IPS DF 19.7 (cell line): ENCODE results near the gene PACS2.
"Not testable (repeated sequence)": the region's sequence is repeated elsewhere in the genome, so short reads cannot be mapped to it uniquely, and the experiment has no call there.

ENCODE experiments used
- DNase-seq: peaks from one replicate; pipeline ENCODE4 v3.0.0-alpha.2; 2013; ENCODE audit warnings: low read depth, low spot score

The PACS2 gene

GRCh38 chr14:105330491-105330895 lies 15.9 kb downstream of the PACS2 start:
- no peak for DNase-seq

- DNase-seq: no peak
Observed at GRCh38 chr14:105331575-105332349, 17.2 kb downstream of the PACS2 start.

GRCh38 chr14:105332350-105332874 lies 17.9 kb downstream of the PACS2 start:
- DNase-seq: no peak

GRCh38 chr14:105333020-105333490 lies 18.5 kb downstream of the PACS2 start:
- no peak for DNase-seq

GRCh38 chr14:105333613-105334364 lies 19.2 kb downstream of the PACS2 start:
- no peak for DNase-seq

GRCh38 chr14:105334383-105335230 lies 20.1 kb downstream of the PACS2 start:
- DNase-seq: no peak

- DNase-seq: not testable (repeated sequence)
Observed at GRCh38 chr14:105335231-105335542, 20.6 kb downstream of the PACS2 start.

GRCh38 chr14:105335735-105336476 lies 21.4 kb downstream of the PACS2 start:
- DNase-seq: no peak

- DNase-seq: no peak
Observed at GRCh38 chr14:105336477-105337287, 22.1 kb downstream of the PACS2 start.

- no peak for DNase-seq
Observed at GRCh38 chr14:105337433-105337832, 22.9 kb downstream of the PACS2 start.

- DNase-seq: no peak
Observed at GRCh38 chr14:105337966-105338741, 23.6 kb downstream of the PACS2 start.

GRCh38 chr14:105340821-105341733 lies 26.5 kb downstream of the PACS2 start:
- DNase-seq: no peak

GRCh38 chr14:105343194-105343593 lies 28.6 kb downstream of the PACS2 start:
- DNase-seq: no peak

- DNase-seq: no peak
Observed at GRCh38 chr14:105346200-105346533, 31.6 kb downstream of the PACS2 start.

- no peak for DNase-seq
Observed at GRCh38 chr14:105346876-105347586, 32.5 kb downstream of the PACS2 start.

GRCh38 chr14:105347587-105347968 lies 33.0 kb downstream of the PACS2 start:
- no peak for DNase-seq

GRCh38 chr14:105348169-105348944 lies 33.8 kb downstream of the PACS2 start:
- no peak for DNase-seq
